DMS53 treated with DMSO at 0.1 percent for 48 hours (cell line): Measurements from ENCODE around the gene DOK7.

ENCODE experiments used
- DNase-seq: peaks from one replicate; lab custom pipeline; 2025; ENCODE audit not compliant: unreplicated experiment; lab: John Stamatoyannopoulos, UW

DOK7 gene

DNA sequence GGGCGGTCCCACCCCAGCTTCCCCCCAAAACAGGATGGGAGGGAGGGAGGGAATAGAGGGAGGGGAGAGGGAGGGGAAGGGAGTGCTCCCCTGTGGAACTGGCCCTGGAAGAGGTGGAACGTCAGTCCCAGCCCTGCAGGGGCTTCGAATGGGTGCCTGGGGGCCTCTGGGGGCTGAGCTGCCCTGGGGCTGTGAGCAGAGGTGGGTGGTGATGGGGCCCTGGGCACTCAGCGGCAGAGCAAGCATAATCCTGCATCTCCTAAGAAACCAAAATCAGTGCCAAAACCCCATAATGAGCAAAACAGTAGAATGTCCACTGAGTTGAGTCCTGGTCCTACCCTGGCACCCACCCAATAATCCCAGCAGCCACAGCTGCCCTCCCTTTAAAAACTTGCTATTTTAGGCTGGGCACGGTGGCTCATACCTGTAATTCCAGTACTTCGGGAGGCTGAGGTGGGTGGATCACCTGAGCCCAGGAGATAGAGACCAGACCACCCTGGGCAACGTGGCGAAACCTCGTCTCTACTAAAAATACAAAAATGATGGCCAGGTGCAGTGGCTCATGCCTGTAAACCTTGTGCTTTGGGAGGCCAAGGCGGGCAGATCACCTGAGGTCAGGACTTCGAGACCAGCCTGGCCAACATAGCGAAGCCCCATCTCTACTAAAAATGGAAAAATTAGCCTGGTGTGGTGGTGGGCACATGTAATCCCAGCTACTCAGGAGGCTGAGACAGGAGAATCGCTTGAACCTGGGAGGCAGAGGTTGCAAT, 11.1 kb downstream of the DOK7 start:
- DNase-seq: no peak

DNA sequence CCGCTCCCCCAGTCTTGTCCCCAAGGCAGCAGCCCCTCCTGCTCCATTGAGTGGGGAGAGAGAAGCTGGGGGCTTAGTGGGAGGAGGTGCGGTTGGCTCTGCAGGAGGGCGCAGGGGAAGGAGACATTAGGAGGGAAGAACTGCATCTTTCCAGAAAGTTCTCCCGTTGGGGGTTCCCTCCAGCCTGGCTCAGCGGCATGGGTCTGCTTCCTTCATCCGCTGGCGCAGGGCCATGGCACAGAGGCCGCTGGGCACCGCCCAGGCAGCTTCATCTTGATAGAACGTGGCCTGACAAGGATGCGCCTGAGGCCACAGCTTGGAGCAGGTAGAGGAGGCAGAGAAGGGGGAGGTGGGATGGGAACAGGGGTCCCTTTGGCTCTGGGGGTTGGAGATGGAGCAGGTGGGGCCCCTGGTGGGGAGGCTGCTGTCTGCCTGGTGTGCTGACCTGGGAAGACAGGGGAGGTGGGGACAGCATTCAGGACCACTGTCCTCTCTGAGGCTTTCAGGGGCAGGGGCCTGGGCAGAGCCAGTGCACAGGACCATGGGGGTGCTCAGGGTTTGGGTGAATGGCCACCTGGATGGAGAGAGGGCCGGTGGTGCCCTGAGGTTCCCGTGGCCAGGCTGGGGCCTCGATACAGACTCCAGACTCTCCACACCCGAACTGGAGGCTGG, 12.1 kb downstream of the DOK7 start:
- DNase-seq: no peak

DNA sequence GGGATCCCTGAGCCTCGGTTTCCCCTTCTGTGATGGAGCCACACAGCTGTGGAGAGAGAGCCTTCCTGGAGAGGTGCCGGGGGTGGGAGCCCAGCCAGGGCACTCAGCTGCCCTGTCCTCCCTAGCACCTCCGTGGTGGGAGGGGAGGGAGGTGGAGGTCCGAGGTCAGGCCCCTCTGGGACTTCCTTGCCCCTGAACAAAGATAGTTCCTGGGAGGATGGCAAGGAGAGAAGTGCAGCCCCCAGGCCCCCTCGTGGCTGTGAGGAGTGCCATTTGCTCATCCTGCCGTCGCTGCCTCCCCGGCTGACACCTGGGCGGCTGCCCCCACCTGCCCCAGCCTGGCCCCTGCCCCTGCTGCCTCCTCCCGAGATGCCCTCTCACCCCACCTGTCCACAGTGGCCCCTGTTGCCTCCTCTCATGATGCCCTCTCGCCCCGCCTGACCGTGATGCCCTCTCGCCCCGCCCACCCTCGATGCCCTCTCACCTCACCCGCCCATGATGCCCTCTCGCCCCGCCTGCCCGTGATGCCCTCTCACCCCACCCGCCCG, 12.7 kb downstream of the DOK7 start:
- DNase-seq: no peak

DNA sequence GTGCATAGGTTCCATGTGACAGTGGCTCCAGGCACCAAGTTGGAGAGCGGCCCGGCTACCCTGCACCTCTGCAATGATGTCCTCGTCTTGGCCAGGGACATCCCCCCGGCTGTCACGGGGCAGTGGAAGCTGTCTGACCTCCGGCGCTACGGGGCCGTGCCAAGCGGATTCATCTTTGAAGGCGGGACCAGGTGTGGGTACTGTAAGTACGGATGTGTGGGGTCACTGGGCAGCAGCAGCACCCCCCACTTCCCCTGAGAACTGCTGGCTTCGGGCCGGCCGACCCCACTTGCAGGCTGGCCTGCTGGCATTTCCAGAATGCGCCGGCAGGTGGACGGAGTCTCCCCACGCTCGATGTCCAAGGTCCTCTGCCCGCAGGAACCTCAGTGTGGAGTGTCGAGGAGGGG, 13.2 kb downstream of the DOK7 start:
- DNase-seq: no peak

DNA sequence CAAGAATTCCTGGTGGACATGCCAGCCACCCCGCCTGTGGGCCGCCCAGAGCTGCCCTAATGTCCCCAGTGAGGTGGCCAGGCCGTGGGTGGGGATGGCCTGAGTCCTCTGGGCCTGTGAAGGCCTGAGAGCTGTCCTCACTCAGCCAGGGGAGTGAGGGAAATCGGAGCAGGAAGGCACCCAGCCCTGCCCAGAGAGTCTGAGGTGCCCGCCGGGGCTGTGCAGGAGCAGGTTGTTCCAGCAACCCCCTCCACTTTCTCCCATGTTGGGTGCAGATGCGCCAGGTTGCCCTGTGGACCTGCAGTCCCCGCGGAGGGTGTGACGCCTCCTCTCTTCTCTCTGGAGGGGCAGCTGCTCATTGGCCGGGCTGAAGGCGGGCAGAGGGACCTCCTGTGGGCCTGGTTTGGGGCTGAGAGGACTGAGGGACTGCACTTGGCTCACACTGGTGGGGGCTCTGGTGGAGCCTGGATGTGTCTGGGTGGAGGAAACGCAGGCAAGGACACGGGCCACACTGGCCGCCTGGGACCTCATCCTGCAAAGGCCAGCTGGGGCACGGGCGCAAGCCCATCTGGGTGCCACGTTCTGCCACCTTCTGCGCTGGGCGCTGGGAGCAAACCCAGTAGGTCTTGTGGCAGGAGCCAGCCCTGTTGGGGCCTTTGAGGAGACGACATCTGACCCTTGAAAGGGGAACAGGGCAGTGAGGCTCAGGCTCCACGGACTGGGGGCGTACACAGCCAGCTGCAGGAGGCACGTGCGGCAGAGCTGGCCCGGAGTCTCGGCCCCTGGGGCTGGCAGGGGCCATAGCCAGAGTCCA, 14.0 kb downstream of the DOK7 start:
- no peak for DNase-seq

DNA sequence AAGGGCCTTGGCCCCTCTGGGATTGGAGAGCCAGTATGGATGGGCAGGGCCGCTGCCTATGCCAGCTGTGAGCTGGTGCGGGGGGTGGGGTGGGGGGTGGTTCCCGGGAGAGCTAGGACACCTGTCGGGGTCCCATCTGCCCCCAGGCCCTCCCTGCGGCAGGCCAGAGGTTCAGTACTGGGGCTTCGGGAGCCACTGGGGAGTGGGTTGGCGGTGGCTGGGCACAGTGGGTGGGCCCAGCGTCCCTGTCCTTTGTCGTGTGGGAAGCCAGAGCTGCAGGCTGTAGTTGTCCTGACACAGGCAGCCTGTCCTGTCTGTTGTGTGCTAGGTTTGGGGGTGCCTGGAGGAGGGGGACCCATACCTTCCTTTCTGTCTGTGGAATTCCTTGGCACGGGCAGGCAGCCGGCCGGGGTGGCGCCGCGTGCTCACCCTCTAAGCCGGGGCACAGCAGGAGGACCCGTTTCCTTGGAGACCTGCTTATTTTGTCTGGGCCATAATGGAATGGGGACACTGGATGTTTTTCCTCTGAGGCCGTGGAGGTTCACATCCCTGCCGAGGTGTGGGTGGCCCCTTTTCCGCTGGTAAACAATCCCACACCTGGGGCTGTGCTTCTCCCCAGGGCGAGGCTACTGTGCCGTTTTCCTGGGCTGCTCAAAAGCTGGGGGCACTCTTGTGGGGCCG, 14.8 kb downstream of the DOK7 start:
- no peak for DNase-seq

DNA sequence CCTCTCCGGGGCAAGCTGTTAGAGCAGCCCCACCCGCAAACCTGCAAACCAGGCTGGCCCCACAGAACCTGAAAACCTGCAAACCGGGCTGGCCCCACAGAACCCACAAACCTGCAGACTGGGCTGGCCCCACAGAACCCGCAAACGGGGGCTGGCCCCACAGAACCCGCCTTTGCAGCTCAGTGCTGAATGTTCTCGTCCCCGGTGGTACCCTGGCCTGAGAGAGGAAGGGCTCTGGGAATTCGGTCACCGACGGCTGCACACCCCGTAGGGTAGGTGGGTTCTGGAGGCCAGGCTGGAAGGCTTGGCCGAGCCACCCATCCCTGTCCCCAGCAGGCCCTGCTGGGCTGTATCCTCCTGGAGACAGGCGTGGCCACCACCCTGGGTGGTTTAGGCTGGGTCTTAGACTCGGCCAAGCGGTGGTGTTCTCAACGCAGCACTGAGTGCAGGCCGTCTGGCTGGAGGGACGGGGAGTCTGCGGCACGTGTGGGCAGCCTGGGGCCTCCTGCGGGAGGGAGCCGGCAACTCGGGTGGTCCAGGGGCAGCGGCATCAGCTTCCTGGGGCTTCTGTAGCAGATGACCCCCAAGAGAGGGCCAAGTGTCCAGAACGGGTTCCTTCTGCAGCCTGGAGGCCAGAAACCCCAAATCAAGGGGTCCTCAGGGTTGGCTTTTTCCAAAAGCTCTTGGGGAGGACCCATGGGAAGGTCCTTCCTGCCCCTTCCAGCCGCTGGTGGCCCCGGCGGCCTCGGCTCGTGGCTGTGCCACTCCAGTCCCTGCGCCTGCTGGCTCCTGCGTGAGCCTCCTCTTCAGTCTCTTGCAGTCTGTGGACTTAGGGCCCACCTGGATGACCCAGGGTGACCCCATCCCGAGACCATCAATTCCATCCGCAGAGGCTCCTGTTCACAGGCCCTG, 15.6 kb downstream of the DOK7 start:
- DNase-seq: no peak

DNA sequence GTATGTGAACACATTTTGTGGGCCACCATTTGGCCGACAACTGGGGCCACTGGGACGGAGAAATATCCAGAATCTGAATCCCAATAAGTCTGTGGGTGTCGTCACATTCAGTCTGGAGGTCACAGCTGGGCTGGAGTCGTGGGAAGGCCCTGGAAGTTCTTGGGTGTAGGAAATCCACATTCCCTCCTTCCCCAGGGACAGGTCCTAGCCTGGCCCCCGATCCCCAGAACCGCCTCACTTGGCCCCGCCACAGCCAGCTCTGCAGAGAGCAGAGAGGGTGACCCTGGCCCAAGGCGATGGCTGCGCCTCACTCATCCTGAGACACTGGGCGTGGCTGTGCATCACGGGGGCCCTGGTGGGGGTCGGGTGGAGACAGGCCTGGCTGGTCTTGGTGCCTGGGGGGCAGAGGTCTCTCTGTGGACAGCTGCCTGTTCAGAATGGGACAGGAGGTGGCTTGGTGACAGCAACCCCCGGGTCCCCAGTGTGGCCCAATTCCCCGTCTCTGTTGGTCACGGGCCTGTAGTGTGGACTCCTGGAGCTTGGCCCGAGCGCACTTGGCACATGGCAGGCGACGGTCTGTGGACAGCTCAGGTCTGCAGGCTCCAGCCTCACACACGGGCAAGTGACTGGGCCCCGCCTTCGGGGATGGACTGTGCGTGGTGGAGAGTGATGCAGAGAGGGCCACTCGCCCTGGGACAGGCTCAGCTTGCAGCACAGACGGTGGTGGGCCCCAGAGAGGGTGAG, 16.4 kb downstream of the DOK7 start:
- no peak for DNase-seq

DNA sequence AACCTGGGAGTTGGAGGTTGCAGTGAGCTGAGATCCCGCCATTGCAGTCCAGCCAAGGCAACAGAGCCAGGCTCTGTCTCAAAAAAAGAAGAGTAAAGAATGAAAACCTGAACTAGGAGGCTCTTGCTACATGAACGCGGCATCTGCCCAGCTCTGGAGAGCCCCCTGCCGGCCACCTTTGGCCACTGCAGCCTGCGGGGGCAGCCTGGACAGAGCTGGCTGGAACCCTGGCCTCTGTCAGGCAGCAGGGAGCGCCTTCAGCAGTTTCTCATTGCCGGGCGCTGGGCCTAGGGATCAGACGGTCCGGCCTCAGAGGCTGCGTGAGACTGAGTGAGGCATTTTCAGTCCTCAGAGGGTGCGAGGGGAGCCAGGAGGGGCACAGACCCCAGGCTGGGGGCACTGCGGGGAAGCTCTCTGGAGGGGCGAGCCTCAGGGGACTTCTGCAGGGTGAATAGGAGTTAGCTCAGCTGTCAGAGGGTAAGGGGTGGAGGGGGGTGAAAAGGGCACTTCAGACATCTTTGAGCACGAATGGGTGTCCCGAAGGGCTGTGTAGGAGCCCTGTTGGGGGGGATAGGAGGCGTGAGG, 17.5 kb downstream of the DOK7 start:
- peak; percentile 82 for DNase-seq

DNA sequence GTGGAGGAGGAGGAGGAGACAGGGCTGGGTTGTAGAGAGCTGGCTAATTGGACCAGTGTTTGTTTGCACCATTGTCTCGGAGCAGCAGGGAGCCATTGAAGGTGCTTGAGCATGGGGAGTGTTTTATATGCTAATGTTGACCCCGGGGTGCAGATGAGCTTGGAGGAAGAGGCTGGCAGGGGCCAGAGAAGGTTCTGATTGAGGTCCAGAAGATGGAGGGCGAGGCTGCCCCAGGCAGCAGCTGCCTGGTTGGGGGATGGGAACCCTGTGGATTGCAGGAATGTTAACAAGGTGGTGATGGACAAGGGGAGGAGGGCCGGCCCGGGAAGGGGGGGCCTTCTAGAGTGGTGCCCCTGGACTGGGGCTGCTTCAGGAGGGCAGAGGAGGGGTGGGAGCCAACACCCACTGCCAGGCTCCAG, 18.0 kb downstream of the DOK7 start:
- DNase-seq: no peak

DNA sequence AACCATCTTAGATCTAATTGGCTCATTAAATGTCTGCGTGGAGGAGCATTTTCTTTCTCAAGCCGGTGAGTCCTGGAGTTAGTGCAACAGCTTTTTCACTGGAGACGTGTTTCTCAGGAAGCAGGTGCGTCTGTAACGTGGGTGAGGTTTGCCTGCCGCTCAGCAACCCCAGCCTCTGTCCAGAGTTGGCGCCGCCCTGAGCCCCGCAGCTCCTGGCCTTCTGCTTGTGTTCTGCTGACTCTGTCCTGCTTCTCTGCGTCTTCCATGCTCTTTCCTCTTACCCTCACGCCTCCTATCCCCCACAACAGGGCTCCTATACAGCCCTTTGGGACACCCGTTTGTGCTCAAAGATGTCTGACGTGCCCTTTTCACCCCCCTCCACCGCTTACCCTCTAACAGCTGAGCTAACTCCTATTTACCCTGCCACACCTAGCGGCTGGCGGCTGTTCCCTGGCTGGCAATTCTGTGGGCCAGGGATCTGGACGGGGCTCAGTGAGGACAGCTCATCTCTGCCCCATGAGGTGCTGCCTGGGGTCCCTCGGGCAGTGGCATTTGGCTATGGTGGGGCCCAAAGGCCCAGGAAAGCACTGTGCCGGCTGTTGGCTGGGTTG, 18.8 kb downstream of the DOK7 start:
- DNase-seq: peak; percentile 34

DNA sequence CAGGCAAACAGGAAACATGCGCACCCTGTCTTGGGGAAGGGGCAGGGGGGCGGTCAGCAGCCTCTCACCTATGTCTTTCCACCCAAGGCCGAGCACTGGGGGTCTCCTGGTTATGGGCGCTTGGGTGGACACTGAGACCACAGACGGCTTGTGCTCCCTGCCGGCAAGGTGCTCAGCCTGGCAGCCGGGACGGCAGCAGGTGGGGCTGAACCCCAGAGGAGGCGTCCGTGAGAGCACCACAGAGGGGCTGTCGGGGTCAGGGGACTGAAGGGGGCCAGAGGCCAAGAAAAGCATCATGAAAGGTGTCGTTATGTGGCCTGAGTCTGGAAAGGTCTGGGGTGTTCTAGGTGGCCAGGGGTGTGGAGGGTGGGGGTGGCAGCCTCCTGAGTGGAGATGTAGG, 19.6 kb downstream of the DOK7 start:
- DNase-seq: no peak

DNA sequence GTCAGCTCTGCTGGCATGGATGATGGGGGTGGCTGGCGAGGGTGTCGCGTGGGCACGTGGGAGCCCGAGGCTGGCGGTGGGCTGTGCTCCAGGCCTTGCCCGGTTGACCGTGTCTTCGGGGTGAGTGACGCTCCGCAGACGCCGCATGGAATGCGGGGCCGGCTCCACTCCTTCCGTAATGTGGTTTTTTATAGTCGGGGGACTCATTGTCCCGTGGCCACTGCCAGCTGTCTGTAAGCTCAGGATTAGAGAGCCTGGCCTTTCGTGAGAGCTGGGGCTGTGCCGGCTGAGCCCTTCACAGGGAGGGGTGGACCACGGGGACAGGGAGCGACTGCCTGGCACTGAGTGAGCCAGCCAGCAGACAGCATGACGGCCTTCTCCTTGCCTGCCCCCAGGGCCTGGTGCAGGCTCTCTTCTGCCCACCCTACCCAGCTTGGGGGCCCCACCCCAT, 20.4 kb downstream of the DOK7 start:
- no peak for DNase-seq

DNA sequence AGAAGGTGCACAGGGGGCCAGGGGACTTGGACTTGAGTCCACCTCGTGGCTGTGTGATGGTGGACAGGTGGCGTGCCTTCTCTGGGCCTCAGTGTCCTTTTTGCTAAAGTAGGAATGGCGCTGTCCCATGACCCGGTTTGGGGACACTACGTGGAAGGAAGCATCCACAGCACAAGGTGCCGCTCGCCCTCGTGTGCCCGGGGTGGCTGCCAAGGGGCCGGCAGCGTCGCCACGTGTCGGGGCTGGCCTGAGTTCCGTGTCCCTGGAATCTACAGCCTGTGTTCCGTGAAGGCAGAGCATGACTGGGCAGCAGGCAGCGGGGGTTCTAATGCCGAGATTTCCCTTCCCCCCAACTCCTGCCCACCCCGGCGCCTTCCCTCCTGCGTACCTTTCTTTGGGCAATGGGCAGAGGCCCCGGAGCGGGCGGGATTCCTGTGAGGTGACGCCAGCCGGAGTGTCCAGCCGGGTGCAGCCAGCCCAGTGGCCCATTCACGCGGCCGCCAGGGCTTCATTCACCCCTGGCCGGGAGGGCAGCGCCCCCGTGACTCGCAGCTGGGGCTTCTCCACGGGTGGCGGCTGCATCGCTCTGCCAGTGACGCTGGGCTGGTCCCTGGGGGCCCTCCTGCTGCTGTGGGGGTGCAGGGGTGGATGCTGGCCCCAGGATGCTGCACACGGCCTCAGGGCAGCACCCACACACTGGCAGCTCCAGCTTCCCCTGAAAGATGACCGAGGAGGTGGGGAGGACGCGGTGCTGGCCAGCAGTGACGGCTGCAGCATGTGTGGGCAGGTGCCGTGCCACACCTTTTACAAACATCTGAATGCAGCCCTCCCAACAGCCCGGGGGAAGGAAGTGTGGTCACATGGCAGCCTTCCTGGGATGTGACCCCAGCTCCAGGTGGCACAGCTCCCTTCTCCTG, 21.2 kb downstream of the DOK7 start:
- peak; percentile 41 for DNase-seq

DNA sequence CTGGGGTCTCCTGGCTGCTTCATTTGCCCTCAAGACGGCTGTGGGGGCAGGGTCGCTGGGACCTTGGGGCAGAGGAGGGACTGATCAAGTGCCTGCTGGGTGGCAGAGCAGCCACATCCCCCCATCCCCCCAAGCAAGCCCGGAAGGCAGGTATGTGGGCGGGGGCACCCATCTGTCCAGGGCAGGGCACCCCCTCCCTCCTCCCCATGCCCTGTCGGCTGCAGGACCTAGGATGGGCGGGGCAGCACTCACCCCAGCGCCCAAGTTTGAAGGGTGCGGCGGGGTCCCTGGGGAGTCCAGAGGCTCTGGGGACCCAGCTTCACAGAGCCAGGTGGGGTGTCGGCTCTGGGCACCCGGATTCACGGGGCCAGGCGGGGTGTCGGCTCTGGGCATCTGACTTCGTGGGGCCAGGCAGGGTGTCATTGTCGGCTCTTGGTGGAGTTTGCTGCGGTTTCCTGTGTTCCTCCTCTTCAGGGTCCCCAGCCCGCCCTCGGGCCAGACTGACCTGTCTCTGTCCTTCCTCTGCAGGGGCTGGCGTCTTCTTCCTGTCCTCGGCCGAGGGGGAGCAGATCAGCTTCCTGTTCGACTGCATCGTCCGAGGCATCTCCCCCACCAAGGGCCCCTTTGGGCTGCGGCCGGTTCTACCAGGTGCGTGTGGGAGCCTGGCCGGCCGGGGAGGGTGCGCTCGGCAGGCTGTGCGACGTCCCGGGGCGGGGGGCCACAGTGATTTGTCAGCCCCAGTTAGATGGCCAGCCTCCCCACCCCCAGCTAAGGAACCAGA, 22.1 kb downstream of the DOK7 start:
- peak; percentile 25 for DNase-seq

DNA sequence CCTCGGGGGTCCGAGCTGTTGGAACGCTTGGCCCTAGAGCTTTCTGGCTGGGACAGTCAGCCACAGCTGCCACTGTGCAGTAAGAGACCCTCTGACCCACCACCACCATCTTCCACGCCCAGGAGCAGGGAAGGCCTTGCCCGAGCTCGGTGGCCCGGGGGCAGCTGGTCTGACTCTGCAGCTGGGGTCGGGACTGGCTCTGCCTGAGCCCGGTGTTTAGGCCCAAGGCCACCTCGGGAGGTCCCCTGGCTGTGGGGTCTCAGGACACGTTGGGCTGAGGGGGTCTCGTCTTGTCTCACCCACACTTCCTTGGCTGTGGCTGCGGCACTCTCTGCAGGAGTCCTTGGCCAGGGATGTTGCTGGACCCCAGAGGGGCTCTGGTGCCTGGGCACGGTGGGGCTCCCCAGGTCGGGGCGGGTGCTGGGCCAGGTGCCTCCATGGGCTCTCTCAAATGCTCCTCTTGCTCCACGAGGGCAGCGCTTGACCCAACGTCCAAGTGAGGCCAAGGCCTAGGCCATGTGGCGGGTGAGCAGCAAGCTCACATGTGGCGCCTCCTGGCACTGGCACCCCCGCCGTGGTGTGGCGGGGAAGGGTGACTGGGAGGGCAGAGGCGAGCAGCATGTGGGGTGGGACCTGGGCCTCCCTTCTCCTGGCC, 22.9 kb downstream of the DOK7 start:
- no peak for DNase-seq
